NCI-H748 (cell line): ENCODE results near the gene MTG2.

ENCODE experiments used
- DNase-seq: peaks from one replicate; lab custom pipeline; 2025; ENCODE audit not compliant: unreplicated experiment; lab: John Stamatoyannopoulos, UW

Gene MTG2

DNA sequence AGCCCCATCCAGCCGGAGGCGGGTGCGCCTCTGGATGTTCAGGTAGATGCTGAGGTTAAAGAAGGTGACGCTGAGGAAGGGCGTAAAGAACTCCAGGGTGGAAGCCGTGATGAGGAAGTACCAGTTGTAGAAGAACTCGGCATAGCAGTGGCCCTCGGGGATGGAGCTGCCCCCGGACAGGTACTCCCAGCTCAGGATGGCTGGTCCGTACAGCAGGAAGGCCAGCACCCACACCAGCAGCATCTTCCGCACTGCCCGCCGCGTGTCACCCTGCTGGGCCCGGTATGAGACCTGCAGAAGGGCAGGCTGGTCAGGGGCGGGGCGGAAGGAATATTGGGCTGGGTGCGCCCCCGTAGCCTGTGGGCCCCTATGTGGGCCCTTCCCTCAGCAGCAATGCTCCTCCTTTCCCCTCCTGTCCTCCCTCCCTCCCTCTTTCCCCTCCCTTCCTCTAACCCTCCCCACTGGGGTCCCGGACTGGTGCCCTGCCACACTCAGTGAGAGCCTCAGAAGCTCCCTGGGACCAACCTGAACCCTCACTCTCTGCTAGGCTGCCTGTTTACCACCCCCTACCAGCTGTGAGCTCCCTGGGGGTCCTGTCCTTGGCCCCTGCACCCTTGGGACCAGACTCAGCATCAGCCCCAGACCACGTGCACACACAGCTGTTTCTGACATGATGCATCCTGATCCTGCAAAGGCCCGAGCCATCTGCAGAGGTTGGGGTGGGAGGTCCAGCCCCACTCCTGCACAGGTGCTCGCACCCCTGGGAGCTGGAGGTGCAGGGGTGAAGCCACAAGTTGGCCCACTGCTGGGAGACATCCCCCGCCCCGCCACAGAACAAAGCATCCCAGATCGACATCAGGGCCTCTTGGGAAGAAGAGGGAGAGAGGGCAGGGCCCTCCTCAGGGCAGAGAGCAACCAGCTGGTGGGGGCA lies 34.1 kb downstream of the MTG2 start:
- no peak for DNase-seq

GRCh38 chr20:62217913-62218773 lies 35.3 kb downstream of the MTG2 start:
- DNase-seq, result no peak

GRCh38 chr20:62219101-62219991 lies 36.5 kb downstream of the MTG2 start:
- DNase-seq, result peak; percentile 77

DNA sequence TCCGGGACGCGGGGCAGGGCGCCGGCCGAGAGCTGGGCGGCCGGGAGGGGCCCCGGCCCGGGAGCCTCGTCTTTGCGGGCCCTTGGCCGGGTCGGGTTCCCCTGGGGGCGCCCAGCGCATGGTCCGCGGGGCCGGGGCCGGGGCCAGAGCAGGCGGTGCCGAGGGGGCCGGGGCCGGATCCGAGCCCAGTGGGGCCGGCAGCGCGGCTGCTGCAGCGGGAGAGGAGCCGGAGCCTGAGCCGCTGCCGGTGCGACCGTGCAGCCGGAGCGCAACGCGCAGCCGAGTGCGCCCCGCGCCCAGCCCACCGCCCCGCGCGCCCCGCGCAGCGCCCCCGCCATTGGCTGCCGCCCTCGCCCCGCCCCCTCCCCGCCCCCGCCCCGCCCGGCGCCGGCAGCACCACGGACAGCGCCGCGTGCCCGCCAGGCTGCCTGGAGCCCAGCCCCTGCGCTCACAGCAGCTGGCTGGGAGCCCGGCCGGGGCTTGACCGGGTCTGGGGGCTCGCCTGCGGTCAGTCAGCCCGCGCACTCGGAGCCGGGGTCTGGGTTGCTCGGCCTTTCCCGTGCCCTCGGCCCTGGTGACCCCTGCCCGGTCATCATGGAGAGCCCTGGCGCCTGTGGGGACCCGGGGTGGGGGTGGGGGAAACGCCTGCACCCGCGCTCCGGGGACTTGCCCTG lies 37.3 kb downstream of the MTG2 start, which contains the start of gene HRH3:
HRH3 (minus strand) TSS at position 287 of the 674 bp plus-strand sequence. CDS start 308 bp downstream, outside the sequence.
- DNase-seq, result peak; percentile 65

GRCh38 chr20:62220666-62221568 lies 38.1 kb downstream of the MTG2 start:
- DNase-seq, result peak; percentile 20

- DNase-seq, result no peak
These were observed 39.5 kb downstream of the MTG2 start for GRCh38 chr20:62222266-62222850.

DNA sequence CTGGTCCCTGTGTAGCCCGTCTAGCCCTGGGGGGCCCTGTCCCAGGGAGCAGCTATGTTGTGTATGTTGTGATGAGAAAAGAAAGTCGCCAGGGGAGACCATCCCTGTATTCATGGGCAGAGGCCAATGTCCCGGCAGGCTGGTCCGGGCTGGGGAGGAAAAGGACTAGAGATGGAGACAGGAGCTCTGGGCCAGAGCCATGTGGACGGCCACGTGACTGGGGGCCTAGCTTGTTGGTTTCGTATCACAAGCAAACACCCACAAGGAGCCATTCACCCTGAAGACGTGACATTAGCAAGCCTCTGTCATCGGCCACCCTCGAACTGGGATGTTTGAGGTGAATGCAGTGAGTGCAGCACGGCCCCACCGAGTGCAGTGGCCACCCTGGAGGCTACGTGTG lies 40.1 kb downstream of the MTG2 start:
- no peak for DNase-seq

DNA sequence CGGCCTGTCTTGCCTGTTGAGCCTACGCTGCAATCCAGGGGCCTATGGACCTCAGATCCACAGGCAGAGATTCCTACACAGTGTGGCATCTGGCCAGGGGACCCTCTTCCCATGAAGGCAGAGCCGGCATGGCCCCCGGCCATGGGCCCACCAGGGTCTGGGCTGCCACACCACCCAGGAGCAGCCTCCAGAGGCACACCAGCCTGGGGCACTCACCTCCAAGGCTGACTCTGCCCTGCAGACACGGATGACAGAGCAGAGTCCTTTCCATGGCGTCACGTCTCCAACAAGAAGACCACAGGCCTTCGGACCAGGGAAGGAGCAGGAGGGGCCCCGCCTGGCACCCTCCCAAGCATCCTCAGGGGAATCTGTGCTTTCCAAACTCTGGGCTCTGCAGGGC lies 40.7 kb downstream of the MTG2 start:
- DNase-seq, result no peak

DNA sequence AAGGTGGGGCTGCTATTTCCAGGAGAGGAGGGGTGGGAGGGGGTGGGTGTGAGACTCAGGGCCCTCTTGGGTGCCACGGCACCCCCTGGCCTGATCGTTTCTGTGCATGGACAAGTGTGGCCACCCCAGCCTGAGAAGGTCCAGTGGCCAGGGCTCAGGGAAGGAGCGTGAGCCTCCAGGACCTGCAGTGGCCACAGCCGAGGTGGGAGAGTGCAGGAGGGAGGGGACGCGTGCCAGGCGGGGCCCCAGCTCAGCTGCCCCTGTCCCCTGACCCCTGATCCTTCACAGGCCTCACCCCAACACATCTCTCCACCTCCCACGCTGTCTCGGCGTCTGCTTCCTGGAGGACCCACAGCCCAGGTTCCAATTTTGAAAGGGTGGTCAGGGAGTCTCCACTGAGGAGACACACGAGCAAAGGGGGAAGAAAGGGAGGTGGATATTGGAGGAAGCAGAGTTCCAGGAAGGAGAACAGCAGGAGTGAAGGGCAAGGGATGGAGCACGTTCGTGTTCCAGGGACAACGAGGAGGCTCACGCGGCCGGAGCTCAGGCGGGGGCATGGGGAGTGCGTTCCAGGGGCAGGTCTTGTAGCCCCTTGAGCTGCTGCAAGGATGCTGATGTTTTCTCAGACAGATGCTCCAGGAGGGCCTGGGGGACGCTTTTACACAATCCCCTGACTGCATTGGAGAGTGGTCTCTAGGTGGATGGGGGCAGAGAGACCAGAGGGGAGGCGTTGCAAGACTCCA lies 41.5 kb downstream of the MTG2 start:
- no peak for DNase-seq

DNA sequence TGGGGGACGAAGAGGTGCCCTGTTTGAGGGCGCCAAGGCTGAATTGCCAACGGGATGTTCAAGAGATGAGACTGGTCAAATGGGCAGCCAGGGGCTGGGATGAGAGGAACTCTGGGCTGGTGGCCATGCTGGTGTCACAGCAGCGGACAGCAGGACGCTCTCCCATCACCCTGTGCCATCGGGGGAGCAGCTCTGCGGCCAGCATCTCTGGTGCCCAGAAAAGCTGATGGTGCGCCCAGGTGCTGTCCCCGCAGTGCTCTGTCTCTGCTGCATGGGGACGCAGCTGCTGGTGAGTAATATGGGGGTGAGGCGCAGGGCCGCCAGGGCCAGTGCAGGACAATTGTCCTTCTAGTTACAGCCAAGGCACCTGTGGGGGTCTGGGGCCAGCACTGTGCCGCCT lies 42.2 kb downstream of the MTG2 start:
- DNase-seq, result no peak

DNA sequence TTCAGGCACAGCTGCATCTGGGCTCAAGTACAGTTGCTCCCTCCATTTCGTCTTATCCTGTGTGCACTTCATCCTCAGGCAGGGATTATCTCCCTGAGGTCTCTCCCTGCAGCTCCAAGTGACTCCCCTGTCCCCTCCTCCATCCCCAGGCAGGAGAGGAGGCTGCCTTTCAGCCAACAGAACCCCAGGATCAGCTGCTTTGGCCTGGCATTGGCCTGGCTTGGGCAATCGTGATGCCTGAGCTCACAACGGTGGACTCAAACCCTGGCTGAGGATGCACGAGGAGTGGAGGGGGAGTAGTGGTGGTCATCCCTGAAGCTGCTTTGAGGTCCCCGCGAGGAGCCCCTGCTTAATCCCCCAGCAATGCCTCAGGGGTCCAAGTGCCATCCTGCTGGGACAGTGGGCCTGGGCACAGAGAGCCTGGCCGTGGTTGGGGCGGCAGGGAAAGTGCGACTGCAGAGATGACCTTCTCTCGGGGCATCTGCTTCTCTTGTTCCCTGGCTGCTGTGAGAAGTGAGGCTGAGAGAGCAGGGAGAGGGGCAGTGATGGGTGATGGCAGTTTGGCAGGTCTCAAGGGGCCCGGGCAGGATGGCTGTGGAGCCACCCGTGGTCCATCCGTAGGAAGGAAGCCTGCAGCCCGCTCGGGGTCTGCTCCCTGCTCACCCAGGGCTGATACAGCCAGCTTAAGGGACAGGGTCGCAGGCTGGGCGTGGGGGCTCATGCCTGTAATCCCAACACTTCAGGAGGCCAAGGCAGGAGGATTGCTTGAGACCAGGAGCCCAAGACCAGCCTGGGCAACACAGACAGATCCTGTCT lies 43.2 kb downstream of the MTG2 start:
- DNase-seq, result no peak

GRCh38 chr20:62226707-62227590 lies 44.1 kb downstream of the MTG2 start:
- DNase-seq, result no peak

- no peak for DNase-seq
These were observed 44.8 kb downstream of the MTG2 start for GRCh38 chr20:62227591-62227976.

DNA sequence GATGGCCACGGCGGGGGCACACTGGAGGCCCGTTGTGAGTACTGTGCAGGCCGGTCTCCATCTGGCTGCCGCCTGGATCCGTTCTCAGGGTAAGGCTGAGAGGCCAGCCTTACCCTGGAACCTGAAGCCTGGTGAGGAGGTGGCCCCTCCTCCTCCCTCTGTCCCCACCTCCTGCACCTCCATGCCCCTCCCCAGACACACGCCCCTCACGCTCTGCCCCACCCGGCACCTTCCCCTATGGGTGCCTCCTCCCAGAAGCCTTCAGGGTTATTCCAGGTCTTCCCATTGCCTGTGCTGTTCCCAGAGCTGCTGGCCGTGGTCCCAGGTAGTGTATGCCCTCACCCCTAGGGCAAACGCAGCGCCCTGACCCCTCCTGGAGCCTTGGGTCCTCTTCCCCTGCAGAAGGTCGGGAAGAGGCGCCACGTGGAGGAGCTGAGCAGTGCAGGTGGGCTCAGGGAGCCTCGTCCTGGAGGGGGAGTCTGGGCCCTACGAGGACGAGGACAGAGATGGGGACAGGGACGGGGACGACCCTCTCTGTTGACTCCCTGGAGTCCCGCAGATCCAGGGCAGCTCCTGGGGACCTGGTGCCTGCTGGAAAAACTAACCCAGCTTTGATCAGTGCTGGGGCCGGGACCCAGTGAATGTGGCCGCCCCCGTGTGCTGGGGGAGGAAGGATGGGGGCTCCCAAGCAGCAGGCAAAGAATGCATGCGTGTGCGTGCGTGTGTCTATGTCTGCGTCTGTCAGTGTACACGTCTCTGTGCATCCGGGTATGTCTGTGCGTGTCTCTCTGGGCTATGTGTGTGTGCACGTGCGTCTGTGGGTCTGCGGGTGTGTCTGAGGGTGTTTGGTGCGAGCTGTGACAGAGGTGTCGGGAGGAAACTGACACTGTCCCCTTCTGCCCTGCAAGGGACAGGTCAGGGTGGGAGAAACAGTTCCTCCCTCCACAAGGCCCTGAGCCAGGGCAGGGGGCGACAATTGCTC lies 45.4 kb downstream of the MTG2 start:
- no peak for DNase-seq

DNA sequence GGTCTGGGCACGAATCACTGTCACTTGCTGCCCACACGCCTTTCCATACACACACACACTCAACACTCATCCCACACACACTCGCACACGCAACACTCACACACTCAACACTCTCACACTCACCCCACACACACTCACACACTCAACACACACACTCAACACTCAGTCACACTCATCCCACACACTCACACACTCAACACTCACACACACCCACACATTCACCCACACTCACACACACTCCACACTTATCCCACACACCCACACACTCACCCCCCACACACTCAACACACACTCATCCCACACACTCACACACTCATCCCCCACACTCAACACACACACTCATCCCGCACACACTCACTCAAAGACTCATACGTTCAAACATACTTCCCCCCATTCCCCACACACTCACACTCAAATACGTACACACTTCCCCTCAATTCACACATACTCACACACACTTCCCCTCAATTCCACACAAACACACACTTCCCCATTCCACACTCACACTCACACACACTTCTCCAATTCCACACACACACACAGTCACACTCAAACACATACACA lies 46.2 kb downstream of the MTG2 start:
- no peak for DNase-seq
